H9 (cell line): ENCODE results near the gene TTC28. TPM values are rescaled to one million over a fixed set of nuclear protein-coding genes. Genes with fewer than 3 reads are reported as not detected.
A peak's percentile ranks its signal among the peaks of the same experiment; 100 is the strongest.

ENCODE experiments used
- DNase-seq: peaks from one replicate; pipeline ENCODE4 v3.0.0-alpha.2; 2017
- H2AFZ ChIP-seq: one replicate; pipeline ENCODE4 v1.6.1; 2013; ENCODE audit warnings: mild to moderate bottlenecking, low read length, control low read depth, moderate library complexity
- H2AK5ac ChIP-seq: 2 replicates; pipeline ENCODE4 v1.6.1; 2013; ENCODE audit warnings: low read length, control low read depth, mixed read lengths; ENCODE audit not compliant: insufficient read length
- H2BK120ac ChIP-seq: one replicate; pipeline ENCODE4 v1.6.1; 2013; ENCODE audit warnings: low read depth, mild to moderate bottlenecking, low read length, control low read depth, inconsistent platforms; ENCODE audit not compliant: poor library complexity, severe bottlenecking
- H2BK12ac ChIP-seq: 2 replicates; pipeline ENCODE4 v1.6.1; 2013; ENCODE audit warnings: low read length, control low read depth, mixed read lengths, low read depth; ENCODE audit not compliant: insufficient read length
- H2BK15ac ChIP-seq: 2 replicates; pipeline ENCODE4 v1.6.1; 2013; ENCODE audit warnings: low read depth, low read length, control low read depth
- H2BK20ac ChIP-seq: one replicate; pipeline ENCODE4 v1.6.1; 2013; ENCODE audit warnings: low read depth, mild to moderate bottlenecking, low read length, control low read depth, inconsistent platforms; ENCODE audit not compliant: poor library complexity, severe bottlenecking
- H2BK5ac ChIP-seq: 2 replicates; pipeline ENCODE4 v1.6.1; 2013; ENCODE audit warnings: low read length, control low read depth, mixed read lengths; ENCODE audit not compliant: insufficient read length
- H3K14ac ChIP-seq: 2 replicates; pipeline ENCODE4 v1.6.1; 2013; ENCODE audit warnings: low read length, control low read depth; ENCODE audit not compliant: insufficient read depth
- H3K18ac ChIP-seq: 2 replicates; pipeline ENCODE4 v1.6.1; 2013; ENCODE audit warnings: low read depth, mild to moderate bottlenecking, mixed read lengths, low read length, control low read depth; ENCODE audit not compliant: insufficient read length
- H3K23ac ChIP-seq: 2 replicates; pipeline ENCODE4 v1.6.1; 2013; ENCODE audit warnings: low read length, control low read depth, mixed read lengths, low read depth; ENCODE audit not compliant: insufficient read length
- H3K23me2 ChIP-seq: 2 replicates; pipeline ENCODE4 v1.6.1; 2013; ENCODE audit warnings: low read depth, mild to moderate bottlenecking, mixed read lengths, low read length, control low read depth; ENCODE audit not compliant: insufficient read length, poor library complexity, severe bottlenecking
- H3K27ac ChIP-seq: 2 replicates; pipeline ENCODE4 v1.5.1; 2013; ENCODE audit warnings: low read length, control low read depth, mixed read lengths, low read depth; ENCODE audit not compliant: insufficient read length
- H3K27me3 ChIP-seq: 2 replicates; pipeline ENCODE4 v1.6.1; 2013; ENCODE audit warnings: low read length, control low read depth, inconsistent platforms; ENCODE audit not compliant: insufficient read depth
- H3K4ac ChIP-seq: 2 replicates; pipeline ENCODE4 v1.6.1; 2013; ENCODE audit warnings: low read depth, mild to moderate bottlenecking, control low read depth, inconsistent platforms, low read length, moderate library complexity
- H3K4me1 ChIP-seq: 2 replicates; pipeline ENCODE4 v1.6.1; 2013; ENCODE audit warnings: low read length, control low read depth, inconsistent platforms; ENCODE audit not compliant: insufficient read depth
- H3K4me2 ChIP-seq: 2 replicates; pipeline ENCODE4 v1.6.1; 2013; ENCODE audit warnings: low read length, control low read depth, mixed read lengths; ENCODE audit not compliant: insufficient read length, insufficient read depth
- H3K56ac ChIP-seq: 2 replicates; pipeline ENCODE4 v1.6.1; 2013; ENCODE audit warnings: low read depth, mild to moderate bottlenecking, mixed read lengths, low read length, control low read depth; ENCODE audit not compliant: insufficient read length
- H3K79me1 ChIP-seq: 2 replicates; pipeline ENCODE4 v1.6.1; 2013; ENCODE audit warnings: low read depth, mild to moderate bottlenecking, moderate library complexity, low read length, control low read depth, inconsistent platforms; ENCODE audit not compliant: insufficient read depth, poor library complexity, severe bottlenecking
- H3K79me2 ChIP-seq: 2 replicates; pipeline ENCODE4 v1.6.1; 2013; ENCODE audit warnings: low read length, control low read depth, inconsistent platforms; ENCODE audit not compliant: insufficient read depth
- H3K9ac ChIP-seq: 2 replicates; pipeline ENCODE4 v1.6.1; 2013; ENCODE audit warnings: low read length, control low read depth, mixed read lengths; ENCODE audit not compliant: insufficient read length; ENCODE audit errors: extremely low read depth
- H3K9me3 ChIP-seq: one replicate; pipeline ENCODE4 v1.6.1; 2013; ENCODE audit warnings: low read depth, low read length, inconsistent platforms; ENCODE audit not compliant: control insufficient read depth
- H3T11ph ChIP-seq: one replicate; pipeline ENCODE4 v1.6.1; 2013; ENCODE audit warnings: mild to moderate bottlenecking, low read length, control low read depth, inconsistent platforms
- H4K20me1 ChIP-seq: one replicate; pipeline ENCODE4 v1.6.1; 2013; ENCODE audit not compliant: control insufficient read depth, insufficient read length, insufficient read depth
- H4K5ac ChIP-seq: 2 replicates; pipeline ENCODE4 v1.6.1; 2013; ENCODE audit warnings: low read depth, mild to moderate bottlenecking, mixed read lengths, low read length, control low read depth; ENCODE audit not compliant: insufficient read length
- H4K8ac ChIP-seq: replicated peaks from 2 replicates; pipeline ENCODE4 v1.6.1; 2013; ENCODE audit warnings: low read length, control low read depth, mixed read lengths, low read depth; ENCODE audit not compliant: insufficient read length
- H4K91ac ChIP-seq: 2 replicates; pipeline ENCODE4 v1.6.1; 2013; ENCODE audit warnings: low read depth, mild to moderate bottlenecking, moderate library complexity, mixed read lengths, low read length, control low read depth; ENCODE audit not compliant: insufficient read length
- H3K27ac Mint-ChIP-seq, 3 experiments: 2 replicates in 2 of 3; 3 replicates in 1 of 3; pipeline ENCODE4 v1.8.0; 2020 to 2021; ENCODE audit warnings: mixed read lengths in 3 of 3, mild to moderate bottlenecking in 1 of 3, moderate library complexity in 1 of 3
- H3K27me3 Mint-ChIP-seq: 2 replicates; pipeline ENCODE4 v1.8.0; 2021; ENCODE audit warnings: low read depth, mild to moderate bottlenecking, moderate library complexity, mixed read lengths
- H3K36me3 Mint-ChIP-seq, 3 experiments: 2 replicates in 2 of 3; 3 replicates in 1 of 3; pipeline ENCODE4 v1.8.0; 2020 to 2021; ENCODE audit warnings: low read depth in 3 of 3, mixed read lengths in 3 of 3; ENCODE audit not compliant: insufficient read depth in 1 of 3
- H3K4me1 Mint-ChIP-seq, 2 experiments: 2 replicates each; pipeline ENCODE4 v1.8.0; 2020; ENCODE audit warnings: mixed read lengths in 2 of 2
- H3K4me3 Mint-ChIP-seq, 2 experiments: 2 replicates in 1 of 2; 3 replicates in 1 of 2; pipeline ENCODE4 v1.8.0; 2020 to 2021; ENCODE audit warnings: mild to moderate bottlenecking in 2 of 2, mixed read lengths in 2 of 2, moderate library complexity in 1 of 2
- H3K9me3 Mint-ChIP-seq, 2 experiments: 2 replicates in 1 of 2; 3 replicates in 1 of 2; pipeline ENCODE4 v1.8.0; 2020; ENCODE audit warnings: mild to moderate bottlenecking in 2 of 2, mixed read lengths in 2 of 2, moderate library complexity in 1 of 2
- CTCF ChIP-seq: fragments of 200-600 bp; sonication (generic); conservative IDR thresholded peaks from 3 replicates; pipeline ENCODE4 v1.8.0; 2021; ENCODE audit warnings: antibody characterized with exemption, mild to moderate bottlenecking
- WGBS: extraction: QIAGEN DNeasy Blood & Tissue Kit; methylation state at CpG from one replicate; pipeline ENCODE4 v1.1.7; 2013; ENCODE audit warnings: missing lambda C conversion rate, low lambda C conversion rate, mixed read lengths; ENCODE audit not compliant: insufficient read length; ENCODE audit errors: extremely low coverage; 5-methylcytosine and 5-hydroxymethylcytosine counted together
- total RNA-seq: library from RNA; stranded (reverse); gene quantifications from 2 replicates; pipeline ENCODE4 v1.2.1, GENCODE V29; 2021

TTC28 gene
- total RNA-seq, 1 experiment from 2014 or later, result 13.6 TPM

GRCh38 chr22:28051091-28051786 lies 628.4 kb downstream of the TTC28 start:
- H3K79me1 ChIP-seq, result no peaks in the 10 kb centered on the region
- no peaks in the 10 kb centered on the region for H3K36me3 Mint-ChIP-seq
- H3K23ac ChIP-seq, result no peak overlapping the region
- no peaks in the 10 kb centered on the region for H3K79me2 ChIP-seq
- H2BK20ac ChIP-seq, result no peak overlapping the region
- H3K14ac ChIP-seq, result no peak overlapping the region
- H3K27me3 Mint-ChIP-seq, result no peaks in the 10 kb centered on the region
- H3K18ac ChIP-seq, result no peak overlapping the region
- H3K4me1 Mint-ChIP-seq, result peaks cover 10 to 13% of the 10 kb centered on the region in 2 experiments
- H2BK120ac ChIP-seq, result no peak overlapping the region
- H3K9ac ChIP-seq, result no peak overlapping the region
- no peaks in the 10 kb centered on the region for H3K9me3 ChIP-seq
- no peak overlapping the region for H4K91ac ChIP-seq
- H3K27me3 ChIP-seq, result no peaks in the 10 kb centered on the region
- no peak for DNase-seq
- H2AK5ac ChIP-seq, result no peak overlapping the region
- H2BK15ac ChIP-seq, result no peak overlapping the region
- no peak overlapping the region for H3K4ac ChIP-seq
- TF ChIP-seq CTCF, result no peak
- no peak overlapping the region for H2BK5ac ChIP-seq
- H3K23me2 ChIP-seq, result no peaks in the 10 kb centered on the region
- no peaks in the 10 kb centered on the region for H4K20me1 ChIP-seq
- peak overlapping the region in 1 of 3 experiments; percentile 67; a peak in 1 of 7 replicates for H3K27ac Mint-ChIP-seq
- H2AFZ ChIP-seq, result no peak overlapping the region
- H3K4me3 Mint-ChIP-seq, result no peak overlapping the region
- H3T11ph ChIP-seq, result no peak overlapping the region
- no peak overlapping the region for H4K8ac ChIP-seq
- WGBS, result no CpG with 5 or more reads among the region's 7 CpGs
- no peaks in the 10 kb centered on the region for H3K9me3 Mint-ChIP-seq
- H3K4me2 ChIP-seq, result no peak overlapping the region
- no peak overlapping the region for H4K5ac ChIP-seq
- no peak overlapping the region for H2BK12ac ChIP-seq
- H3K56ac ChIP-seq, result no peak overlapping the region
- no peaks in the 10 kb centered on the region for H3K4me1 ChIP-seq
- H3K27ac ChIP-seq, result no peak overlapping the region
